GM21737 (cell line): ENCODE data around the gene ARID5A.

ENCODE experiments used
- ATAC-seq: cut with Tn5 transposase; IDR thresholded peaks from one replicate; pipeline ENCODE4 v1.9.1; 2021; ENCODE audit warnings: mild to moderate bottlenecking, moderate library complexity; ENCODE audit not compliant: unreplicated experiment

Gene ARID5A

GRCh38 chr2:96594691-96595152 lies 58.2 kb downstream of the ARID5A start:
- no peak for ATAC-seq

- no peak for ATAC-seq
Observed at GRCh38 chr2:96596596-96596995, 60.0 kb downstream of the ARID5A start.

GRCh38 chr2:96599941-96600340 lies 63.4 kb downstream of the ARID5A start:
- no peak for ATAC-seq

GRCh38 chr2:96601382-96602292 lies 65.1 kb downstream of the ARID5A start:
- ATAC-seq = no peak
